GM13976 (cell line): Measurements from ENCODE around the gene RAB13.
"Not testable (repeated sequence)": the region's sequence is repeated elsewhere in the genome, so short reads cannot be mapped to it uniquely, and the experiment has no call there.

Experiments
- DNase-seq: peaks from one replicate; pipeline ENCODE4 v3.0.0; 2012; ENCODE audit warnings: low spot score
- in situ Hi-C: fragments of 300-500 bp; cut with MboI; formaldehyde crosslinking; loops from one replicate; pipeline ENCODE4 v1.12.0; 2022; ENCODE audit warnings: low sequenced_read_pairs, mixed read lengths, inconsistent platforms; ENCODE audit not compliant: unreplicated experiment
- TF ChIP-seq, protein P1 (sequence below): IDR thresholded peaks from 2 replicates; pipeline ENCODE4 v1.5.1; 2012; ENCODE audit warnings: borderline replicate concordance, mild to moderate bottlenecking; ENCODE audit not compliant: insufficient read depth; ENCODE audit errors: extremely low read depth, missing control alignments, control extremely low read depth

Gene RAB13

DNA sequence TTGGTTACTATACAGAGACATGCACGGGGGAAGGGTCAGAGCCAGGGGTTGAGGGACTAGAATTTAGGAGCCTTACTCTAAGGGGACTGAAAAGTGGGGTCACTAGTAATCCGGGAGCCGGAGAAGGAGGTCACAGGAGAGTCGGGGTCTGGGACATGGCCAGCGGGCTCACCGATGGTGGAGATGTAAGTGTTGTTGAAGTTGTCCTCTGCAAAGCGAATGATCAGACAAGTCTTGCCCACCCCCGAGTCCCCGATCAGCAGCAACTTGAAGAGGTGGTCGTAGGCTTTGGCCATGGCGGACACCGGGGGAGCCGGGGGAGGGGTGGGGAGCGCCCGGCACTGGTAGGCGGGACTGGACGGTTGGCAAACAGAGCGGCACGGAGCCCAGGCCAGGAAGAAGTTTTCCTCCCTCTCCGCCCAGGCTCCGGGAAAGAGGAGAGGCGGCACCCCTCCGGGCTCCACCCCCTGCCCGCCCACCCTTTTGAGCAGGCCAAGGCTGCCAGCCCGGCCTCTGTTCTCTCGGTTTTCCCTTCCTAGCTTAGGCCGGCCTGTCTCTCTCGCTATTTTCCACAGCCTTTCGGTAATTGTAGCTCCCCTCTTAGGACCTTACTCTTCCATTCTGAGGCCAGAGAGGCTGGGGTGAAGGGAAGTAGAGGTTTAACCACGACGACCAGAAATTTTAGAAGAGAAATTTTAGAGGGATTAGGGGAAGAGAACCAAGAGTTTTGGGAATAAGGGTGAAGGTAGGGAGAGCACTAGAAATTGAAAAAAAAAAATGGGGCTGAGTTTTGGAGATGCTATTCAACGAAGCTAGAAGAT is at the start of gene RAB13:
TSS of gene RAB13 (minus strand) at position 399 of the 821 bp plus-strand sequence. CDS start at position 296, 103 bp downstream.
- peak; percentile 57 for DNase-seq
- TF ChIP-seq, protein P1, sequence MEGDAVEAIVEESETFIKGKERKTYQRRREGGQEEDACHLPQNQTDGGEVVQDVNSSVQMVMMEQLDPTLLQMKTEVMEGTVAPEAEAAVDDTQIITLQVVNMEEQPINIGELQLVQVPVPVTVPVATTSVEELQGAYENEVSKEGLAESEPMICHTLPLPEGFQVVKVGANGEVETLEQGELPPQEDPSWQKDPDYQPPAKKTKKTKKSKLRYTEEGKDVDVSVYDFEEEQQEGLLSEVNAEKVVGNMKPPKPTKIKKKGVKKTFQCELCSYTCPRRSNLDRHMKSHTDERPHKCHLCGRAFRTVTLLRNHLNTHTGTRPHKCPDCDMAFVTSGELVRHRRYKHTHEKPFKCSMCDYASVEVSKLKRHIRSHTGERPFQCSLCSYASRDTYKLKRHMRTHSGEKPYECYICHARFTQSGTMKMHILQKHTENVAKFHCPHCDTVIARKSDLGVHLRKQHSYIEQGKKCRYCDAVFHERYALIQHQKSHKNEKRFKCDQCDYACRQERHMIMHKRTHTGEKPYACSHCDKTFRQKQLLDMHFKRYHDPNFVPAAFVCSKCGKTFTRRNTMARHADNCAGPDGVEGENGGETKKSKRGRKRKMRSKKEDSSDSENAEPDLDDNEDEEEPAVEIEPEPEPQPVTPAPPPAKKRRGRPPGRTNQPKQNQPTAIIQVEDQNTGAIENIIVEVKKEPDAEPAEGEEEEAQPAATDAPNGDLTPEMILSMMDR: no peak
- in situ Hi-C loops: loop anchor here (10.0 kb wide), 2 partner anchors 191 to 311 kb away; partner anchors contain the start of genes ILF2 and NPR1

DNA sequence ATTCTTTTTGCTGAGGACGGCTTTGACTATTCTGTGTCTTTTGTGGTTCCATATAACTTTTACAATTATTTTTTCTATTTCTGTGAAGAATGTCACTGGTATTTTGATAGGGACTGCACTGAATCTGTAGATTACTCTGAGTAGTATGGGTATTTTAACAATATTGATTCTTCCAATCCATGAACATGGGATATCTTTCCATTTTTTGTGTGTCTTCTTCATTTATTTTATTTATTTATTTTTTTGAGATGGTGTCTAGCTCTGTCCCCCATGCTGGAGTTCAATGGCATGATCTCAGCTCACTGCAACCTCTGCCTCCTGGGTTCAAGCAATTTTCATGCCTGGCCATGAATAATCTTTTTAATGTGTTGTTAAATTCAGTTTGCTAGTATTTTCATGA is 47.6 kb upstream of the RAB13 start:
- in situ Hi-C loops, DNase-seq: not testable (repeated sequence)

DNA sequence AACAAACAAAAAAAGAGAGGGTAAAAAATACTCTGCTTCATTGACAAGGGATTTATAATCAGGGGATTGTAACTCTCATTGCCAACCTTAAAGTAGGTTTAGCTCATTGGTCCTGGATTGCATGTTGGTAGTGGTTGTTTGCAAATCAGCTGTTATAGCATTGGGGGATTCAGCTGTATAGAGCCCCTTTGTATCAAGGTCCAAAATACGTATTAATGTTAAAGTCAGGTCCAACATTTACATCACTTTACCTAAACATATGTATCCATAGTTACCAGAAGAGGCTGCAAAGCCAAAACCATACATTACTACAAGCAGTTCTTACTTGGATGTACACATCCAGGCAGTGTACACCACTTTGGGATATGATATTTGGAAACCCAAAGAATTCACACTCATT is 33.8 kb upstream of the RAB13 start:
- DNase-seq: no peak
- TF ChIP-seq, protein P1: no peak
- in situ Hi-C loops: no loop called here

DNA sequence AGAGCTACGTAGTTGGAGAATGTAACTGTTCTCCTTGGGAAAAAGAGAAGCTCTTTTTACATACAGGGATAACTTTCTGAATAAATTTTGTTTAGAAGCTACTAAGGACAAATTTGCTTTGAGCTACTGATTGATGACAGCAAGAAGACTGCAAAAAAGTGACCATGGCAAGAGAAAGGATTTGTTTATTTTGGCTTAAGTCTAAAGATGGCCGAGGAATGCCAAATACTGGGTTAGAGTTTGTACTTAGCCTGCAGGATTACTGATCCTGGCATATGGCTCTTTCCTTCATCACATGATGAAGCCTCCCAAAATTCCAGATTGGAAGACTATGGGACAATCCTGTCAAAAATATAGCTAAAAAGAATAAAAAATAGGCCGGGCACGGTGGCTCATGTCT is 33.1 kb upstream of the RAB13 start:
- in situ Hi-C loops: no loop called here
- TF ChIP-seq, protein P1: no peak
- DNase-seq: no peak

DNA sequence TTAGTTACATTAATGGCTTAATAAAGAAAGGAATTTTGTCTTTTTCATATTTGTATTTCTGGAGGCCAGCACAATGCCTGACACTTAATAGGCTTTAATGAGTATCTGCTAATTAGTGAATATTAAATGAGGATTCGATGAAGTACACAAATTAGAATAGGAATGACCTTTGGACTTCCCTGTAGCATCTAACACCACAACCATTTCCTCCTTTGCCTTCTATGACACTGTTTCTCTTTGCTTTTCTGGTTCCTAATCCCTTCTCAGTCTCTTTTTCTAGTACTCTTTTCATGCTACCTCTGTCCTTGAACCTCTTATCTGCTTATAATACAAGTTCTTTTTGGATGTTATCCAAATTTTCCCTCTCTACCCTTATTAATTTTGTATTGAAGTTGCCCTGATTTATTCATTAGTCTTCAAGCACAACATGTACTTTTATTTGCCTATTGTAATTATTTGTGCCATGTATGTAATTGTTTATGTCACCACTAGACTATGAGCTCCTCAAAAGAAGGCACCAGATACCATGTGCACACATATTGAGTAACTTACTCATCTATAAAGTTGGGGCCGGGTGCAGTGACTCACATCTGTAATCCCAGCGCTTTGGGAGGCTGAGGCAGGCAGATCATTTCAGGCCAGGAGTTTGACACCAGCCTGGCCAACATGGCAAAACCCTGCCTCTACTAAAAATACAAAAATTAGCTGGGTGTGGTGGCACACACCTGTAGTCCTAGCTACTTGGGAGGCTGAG is 28.2 kb upstream of the RAB13 start:
- TF ChIP-seq, protein P1: no peak
- no peak for DNase-seq
- in situ Hi-C loops: no loop called here

DNA sequence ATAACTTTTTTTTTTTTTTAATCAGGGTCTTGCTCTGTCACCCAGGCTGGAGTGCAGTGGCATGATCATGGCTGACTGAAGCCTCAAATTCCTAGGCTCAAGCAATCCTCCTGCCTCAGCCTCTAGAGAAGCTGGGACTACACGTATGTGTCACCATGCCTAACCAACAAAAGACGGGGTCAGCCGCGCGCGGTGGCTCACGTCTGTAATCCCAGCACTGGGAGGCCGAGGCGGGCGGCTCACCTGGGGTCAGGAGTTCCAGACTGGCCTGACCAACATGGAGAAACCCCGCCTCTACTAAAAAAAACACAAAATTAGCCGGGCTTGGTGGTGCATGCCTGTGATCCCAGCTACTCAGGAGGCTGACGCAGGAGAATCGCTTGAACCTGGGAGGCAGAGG is 26.4 kb upstream of the RAB13 start:
- in situ Hi-C loops, DNase-seq: not testable (repeated sequence)

DNA sequence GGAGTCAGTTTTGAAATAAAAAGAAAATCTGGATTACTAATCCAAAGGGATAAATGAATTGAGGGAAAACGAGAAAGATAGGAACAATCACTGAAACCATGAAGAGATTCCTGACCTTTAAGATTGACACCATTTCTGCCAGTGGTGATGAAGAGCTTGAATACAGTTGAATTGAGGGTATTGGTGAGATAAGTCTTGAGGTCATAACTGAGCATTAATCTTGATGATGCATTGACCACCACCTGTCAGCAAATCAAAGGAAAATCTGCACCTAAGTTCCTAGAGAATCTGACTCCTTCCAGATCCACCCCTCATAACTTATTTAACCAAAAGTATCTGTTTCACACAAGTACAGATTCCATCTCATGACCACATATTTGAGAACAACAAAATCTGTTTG is 26.0 kb upstream of the RAB13 start:
- no peak for DNase-seq
- in situ Hi-C loops: no loop called here
- TF ChIP-seq, protein P1: no peak
